PC-9 (cell line): Measurements from ENCODE around the gene MAEA.

Source experiments
- CTCF ChIP-seq: fragments of 200-600 bp; sonication (generic); conservative IDR thresholded peaks from 2 replicates; pipeline ENCODE4 v1.6.1; 2017; ENCODE audit warnings: mixed run types, antibody characterized with exemption, mild to moderate bottlenecking, moderate library complexity
- EZH2 ChIP-seq: fragments of 200-600 bp; sonication (generic); IDR thresholded peaks from 2 replicates; pipeline ENCODE4 v1.8.0; 2017; ENCODE audit warnings: antibody characterized with exemption, low read depth

DNA sequence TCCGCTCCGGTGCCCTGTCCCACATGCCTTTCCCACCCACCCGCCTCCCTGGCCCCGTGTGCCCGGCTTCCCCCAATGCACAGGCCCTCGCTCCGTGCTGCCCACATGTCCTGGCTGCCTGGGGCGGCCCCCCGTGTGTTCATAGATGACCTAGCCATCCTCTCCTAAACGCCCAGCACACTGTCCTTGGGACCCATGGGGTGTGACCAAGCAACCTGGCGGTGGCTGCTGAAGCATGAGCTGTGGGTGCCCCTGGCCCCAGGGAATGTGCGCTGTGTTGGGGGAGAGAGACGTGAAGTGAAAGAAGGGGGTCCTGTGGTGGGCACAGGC lies 28.3 kb downstream of the MAEA start:
- TF ChIP-seq CTCF: no peak
- TF ChIP-seq EZH2: no peak
